GM18951 (cell line): ENCODE results near the gene PSME3IP1.
"Not testable (repeated sequence)": the region's sequence is repeated elsewhere in the genome, so short reads cannot be mapped to it uniquely, and the experiment has no call there.

Source experiments
- POLR2A ChIP-seq: IDR thresholded peaks from 4 replicates; pipeline ENCODE4 v1.6.1; 2011; ENCODE audit warnings: mild to moderate bottlenecking; ENCODE audit not compliant: insufficient read length, insufficient read depth; ENCODE audit errors: extremely low read depth
- in situ Hi-C: fragments of 300-500 bp; cut with MboI; formaldehyde crosslinking; loops from one replicate; pipeline ENCODE4 v1.12.0; 2022; ENCODE audit warnings: low sequenced_read_pairs, mixed read lengths, inconsistent platforms; ENCODE audit not compliant: unreplicated experiment

Gene PSME3IP1

GRCh38 chr16:57213462-57213861 is 27.6 kb upstream of the PSME3IP1 start:
- in situ Hi-C loops = no loop called here

GRCh38 chr16:57209780-57210179 is 23.9 kb upstream of the PSME3IP1 start:
- TF ChIP-seq POLR2A = no peak
- in situ Hi-C loops = no loop called here

More at GRCh38 chr16:57213462-57213861, 27.6 kb upstream of the PSME3IP1 start:
- no peak for TF ChIP-seq POLR2A

GRCh38 chr16:57208926-57209325 is 23.1 kb upstream of the PSME3IP1 start:
- in situ Hi-C loops = no loop called here
- TF ChIP-seq POLR2A = no peak

- in situ Hi-C loops = no loop called here
- no peak for TF ChIP-seq POLR2A
Measured at GRCh38 chr16:57204675-57205074, 18.8 kb upstream of the PSME3IP1 start.

- in situ Hi-C loops = no loop called here
Measured at GRCh38 chr16:57203451-57203850, 17.6 kb upstream of the PSME3IP1 start.

GRCh38 chr16:57202095-57202886 is 16.5 kb upstream of the PSME3IP1 start:
- in situ Hi-C loops = no loop called here

More at GRCh38 chr16:57203451-57203850, 17.6 kb upstream of the PSME3IP1 start:
- TF ChIP-seq POLR2A = no peak

GRCh38 chr16:57200926-57201325 is 15.1 kb upstream of the PSME3IP1 start:
- in situ Hi-C loops = not testable (repeated sequence)

More at GRCh38 chr16:57202095-57202886, 16.5 kb upstream of the PSME3IP1 start:
- TF ChIP-seq POLR2A = no peak

GRCh38 chr16:57200321-57200720 is 14.5 kb upstream of the PSME3IP1 start:
- in situ Hi-C loops = not testable (repeated sequence)

GRCh38 chr16:57196753-57197152 is 10.9 kb upstream of the PSME3IP1 start:
- in situ Hi-C loops = no loop called here
- no peak for TF ChIP-seq POLR2A

GRCh38 chr16:57196286-57196685 is 10.4 kb upstream of the PSME3IP1 start:
- no peak for TF ChIP-seq POLR2A
- in situ Hi-C loops = no loop called here

- in situ Hi-C loops = no loop called here
- no peak for TF ChIP-seq POLR2A
Measured at GRCh38 chr16:57194512-57194911, 8.7 kb upstream of the PSME3IP1 start.

GRCh38 chr16:57192720-57193486 is 7.1 kb upstream of the PSME3IP1 start:
- in situ Hi-C loops = no loop called here
- TF ChIP-seq POLR2A = no peak

GRCh38 chr16:57192146-57192545 is 6.3 kb upstream of the PSME3IP1 start:
- no peak for TF ChIP-seq POLR2A
- in situ Hi-C loops = no loop called here

GRCh38 chr16:57191056-57191571 is 5.3 kb upstream of the PSME3IP1 start:
- TF ChIP-seq POLR2A = no peak
- in situ Hi-C loops = no loop called here
